ENCODE results near the gene PPP1R11. TPM values are rescaled to one million over a fixed set of nuclear protein-coding genes. Genes with fewer than 3 reads are reported as not detected.
"Not testable (repeated sequence)": the region's sequence is repeated elsewhere in the genome, so short reads cannot be mapped to it uniquely, and the experiment has no call there.

Gene PPP1R11
- total RNA-seq, 1 donor from 2014 or later = 22.7 TPM

DNA sequence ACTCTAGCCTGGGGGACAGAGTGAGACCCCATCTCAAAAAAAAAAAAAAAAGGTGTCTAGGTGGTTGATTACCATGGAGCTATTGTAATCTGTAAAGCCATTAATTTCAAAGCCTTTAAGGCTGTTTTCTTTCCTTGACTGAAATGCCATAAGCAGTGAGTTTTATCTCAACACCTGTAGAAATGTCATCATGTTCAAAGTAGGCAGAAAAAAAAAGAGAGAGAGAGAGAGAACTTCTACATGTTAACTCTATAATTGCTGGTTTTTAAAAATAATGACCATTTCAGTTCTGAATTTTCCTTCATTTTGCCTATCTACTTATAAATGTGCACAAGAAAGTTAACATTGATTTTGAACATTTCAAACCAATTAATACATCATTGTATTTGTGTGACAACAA, 35.6 kb upstream of the PPP1R11 start:
- Histone ChIP-seq H3K9ac (no peak overlapping the region), H3K9me3 (ENCODE audit: low read depth) (no peaks in the 10 kb centered on the region), H2AFZ (replicated peaks) (no peak overlapping the region), H3K36me3 (no peaks in the 10 kb centered on the region), H3K4me3 (no peak overlapping the region), H3K4me1 (no peaks in the 10 kb centered on the region), H3F3A (ENCODE audit: low read depth) (no peaks in the 10 kb centered on the region), H3K79me2 (ENCODE audit: low read depth) (no peaks in the 10 kb centered on the region), H4K20me1 (ENCODE audit: low read depth) (no peaks in the 10 kb centered on the region), H3K4me2 (no peak overlapping the region), H3K27ac (no peak overlapping the region), H3K27me3 (no peaks in the 10 kb centered on the region)
- TF ChIP-seq, protein P1, sequence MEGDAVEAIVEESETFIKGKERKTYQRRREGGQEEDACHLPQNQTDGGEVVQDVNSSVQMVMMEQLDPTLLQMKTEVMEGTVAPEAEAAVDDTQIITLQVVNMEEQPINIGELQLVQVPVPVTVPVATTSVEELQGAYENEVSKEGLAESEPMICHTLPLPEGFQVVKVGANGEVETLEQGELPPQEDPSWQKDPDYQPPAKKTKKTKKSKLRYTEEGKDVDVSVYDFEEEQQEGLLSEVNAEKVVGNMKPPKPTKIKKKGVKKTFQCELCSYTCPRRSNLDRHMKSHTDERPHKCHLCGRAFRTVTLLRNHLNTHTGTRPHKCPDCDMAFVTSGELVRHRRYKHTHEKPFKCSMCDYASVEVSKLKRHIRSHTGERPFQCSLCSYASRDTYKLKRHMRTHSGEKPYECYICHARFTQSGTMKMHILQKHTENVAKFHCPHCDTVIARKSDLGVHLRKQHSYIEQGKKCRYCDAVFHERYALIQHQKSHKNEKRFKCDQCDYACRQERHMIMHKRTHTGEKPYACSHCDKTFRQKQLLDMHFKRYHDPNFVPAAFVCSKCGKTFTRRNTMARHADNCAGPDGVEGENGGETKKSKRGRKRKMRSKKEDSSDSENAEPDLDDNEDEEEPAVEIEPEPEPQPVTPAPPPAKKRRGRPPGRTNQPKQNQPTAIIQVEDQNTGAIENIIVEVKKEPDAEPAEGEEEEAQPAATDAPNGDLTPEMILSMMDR (IDR thresholded peaks at IDR 0.05) = no peak
- no peak for TF ChIP-seq EZH2 (IDR thresholded peaks at IDR 0.05)
- no peak for TF ChIP-seq EZH2phosphoT487 (IDR thresholded peaks at IDR 0.05)
- Mint-ChIP-seq H3K36me3 (peaks cover 2% of the 10 kb centered on the region), H3K27ac (no peak overlapping the region), H3K4me1 (no peaks in the 10 kb centered on the region), H3K9me3 (no peaks in the 10 kb centered on the region), H3K4me3 (no peak overlapping the region), H3K27me3 (ENCODE audit: insufficient read depth, low read depth) (no peaks in the 10 kb centered on the region)
- DNase-seq (ENCODE audit: low spot score) = no peak

DNA sequence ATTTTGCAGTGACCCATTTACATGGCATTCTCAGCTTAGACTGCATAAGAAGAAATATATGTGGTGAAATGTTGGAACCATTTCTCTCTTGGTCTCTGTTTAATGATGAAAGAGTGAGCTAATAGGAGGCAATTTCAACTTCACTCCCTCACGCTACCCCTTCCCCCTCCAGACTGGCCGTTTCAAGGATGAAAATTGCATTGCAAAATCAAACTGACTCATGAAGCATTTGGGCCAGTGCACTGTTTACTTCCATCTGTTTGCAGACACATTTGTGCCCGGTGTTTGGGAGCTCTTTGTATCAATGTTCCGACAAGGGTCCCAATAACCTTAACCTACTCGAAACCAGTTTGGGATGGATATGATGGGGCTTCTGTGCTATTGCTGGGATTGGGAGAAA, 33.6 kb upstream of the PPP1R11 start:
- H3F3A ChIP-seq (ENCODE audit: low read depth); H3K4me3 Mint-ChIP-seq; H3K36me3 Mint-ChIP-seq; H3K36me3 ChIP-seq; H2AFZ ChIP-seq (replicated peaks); H4K20me1 ChIP-seq (ENCODE audit: low read depth); H3K27ac Mint-ChIP-seq; H3K4me2 ChIP-seq; H3K4me1 Mint-ChIP-seq; H3K9me3 Mint-ChIP-seq; H3K27me3 ChIP-seq; H3K4me1 ChIP-seq; H3K9ac ChIP-seq; H3K27ac ChIP-seq; H3K79me2 ChIP-seq (ENCODE audit: low read depth); DNase-seq (ENCODE audit: low spot score); H3K27me3 Mint-ChIP-seq (ENCODE audit: insufficient read depth, low read depth); H3K9me3 ChIP-seq (ENCODE audit: low read depth); H3K4me3 ChIP-seq: not testable (repeated sequence)

DNA sequence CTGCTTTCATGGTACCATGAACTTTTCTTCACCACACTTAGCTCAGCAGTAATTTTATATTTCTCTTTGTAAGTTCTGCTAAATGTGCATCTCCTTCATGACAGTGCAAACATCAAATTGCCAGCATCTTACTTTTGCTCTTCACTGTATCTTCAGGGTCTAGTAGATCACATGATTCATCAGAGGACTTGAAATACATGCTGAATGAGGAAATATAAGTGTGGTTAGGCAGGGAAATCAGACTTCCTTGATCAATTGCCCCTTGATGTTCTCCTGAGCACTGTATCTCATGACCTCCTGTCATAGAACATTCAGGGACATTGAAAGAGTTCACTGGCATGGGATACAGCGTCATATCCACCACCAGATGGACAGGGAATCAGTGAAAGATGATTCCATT, 31.2 kb upstream of the PPP1R11 start:
- Histone ChIP-seq H4K20me1 (ENCODE audit: low read depth) (no peaks in the 10 kb centered on the region), H3K79me2 (ENCODE audit: low read depth) (no peaks in the 10 kb centered on the region), H3F3A (ENCODE audit: low read depth) (no peaks in the 10 kb centered on the region), H3K9me3 (ENCODE audit: low read depth) (no peaks in the 10 kb centered on the region), H3K27me3 (no peaks in the 10 kb centered on the region), H3K36me3 (no peaks in the 10 kb centered on the region), H3K4me3 (no peak overlapping the region), H3K4me1 (no peaks in the 10 kb centered on the region), H3K9ac (no peak overlapping the region), H2AFZ (replicated peaks) (no peak overlapping the region), H3K27ac (no peak overlapping the region), H3K4me2 (no peak overlapping the region)
- H3K27ac Mint-ChIP-seq = no peak overlapping the region
- no peak for TF ChIP-seq EZH2phosphoT487 (IDR thresholded peaks at IDR 0.05)
- TF ChIP-seq, protein P1 (IDR thresholded peaks at IDR 0.05) = no peak
- no peaks in the 10 kb centered on the region for H3K27me3 Mint-ChIP-seq (ENCODE audit: insufficient read depth, low read depth)
- H3K9me3 Mint-ChIP-seq = no peaks in the 10 kb centered on the region
- H3K4me3 Mint-ChIP-seq = no peak overlapping the region
- no peaks in the 10 kb centered on the region for H3K4me1 Mint-ChIP-seq
- H3K36me3 Mint-ChIP-seq = no peaks in the 10 kb centered on the region
- no peak for DNase-seq (ENCODE audit: low spot score)

DNA sequence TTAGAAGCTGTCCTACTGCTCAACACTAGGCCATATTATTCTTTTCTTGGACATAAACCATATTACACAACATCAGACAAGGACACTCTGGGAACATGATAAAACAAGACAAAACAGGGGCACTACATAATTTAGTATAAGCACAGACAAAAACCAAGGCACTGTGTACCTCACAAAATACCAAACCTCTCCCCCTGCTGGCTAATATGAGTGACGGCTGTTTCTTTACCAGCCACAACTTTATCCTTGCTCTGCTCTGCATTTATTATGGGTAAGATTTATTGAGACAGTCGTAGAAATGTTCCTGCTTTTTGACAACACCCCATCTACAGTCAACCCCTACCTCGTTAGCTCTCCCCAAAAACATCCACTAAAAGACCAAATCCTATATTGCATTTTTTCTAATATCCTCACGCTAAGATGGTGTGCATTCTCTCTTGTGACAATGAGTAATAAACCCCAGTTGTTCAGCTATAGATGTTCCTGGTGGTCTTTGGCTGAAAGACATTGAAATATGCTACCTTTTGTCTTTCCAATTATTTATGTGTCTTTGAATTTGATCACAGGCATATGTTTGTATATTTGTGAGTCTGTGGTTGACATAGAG, 29.7 kb upstream of the PPP1R11 start:
- no peaks in the 10 kb centered on the region for H3K79me2 ChIP-seq (ENCODE audit: low read depth)
- H3K36me3 ChIP-seq = no peaks in the 10 kb centered on the region
- Mint-ChIP-seq H3K36me3 (no peaks in the 10 kb centered on the region), H3K27ac (no peak overlapping the region), H3K4me3 (no peak overlapping the region), H3K27me3 (ENCODE audit: insufficient read depth, low read depth) (no peaks in the 10 kb centered on the region), H3K9me3 (no peaks in the 10 kb centered on the region), H3K4me1 (no peaks in the 10 kb centered on the region)
- H4K20me1 ChIP-seq (ENCODE audit: low read depth) = no peaks in the 10 kb centered on the region
- H3K9me3 ChIP-seq (ENCODE audit: low read depth) = no peaks in the 10 kb centered on the region
- DNase-seq (ENCODE audit: low spot score) = peak; percentile 30
- no peak overlapping the region for H2AFZ ChIP-seq (replicated peaks)
- TF ChIP-seq EZH2phosphoT487 (IDR thresholded peaks at IDR 0.05) = no peak
- TF ChIP-seq, protein P1 (IDR thresholded peaks at IDR 0.05) = peak; percentile 55
- no peak overlapping the region for H3K27ac ChIP-seq
- no peak overlapping the region for H3K4me2 ChIP-seq
- no peaks in the 10 kb centered on the region for H3K27me3 ChIP-seq
- no peaks in the 10 kb centered on the region for H3K4me1 ChIP-seq
- H3K4me3 ChIP-seq = no peak overlapping the region
- no peaks in the 10 kb centered on the region for H3F3A ChIP-seq (ENCODE audit: low read depth)
- H3K9ac ChIP-seq = no peak overlapping the region

Measured in neural progenitor cell (in vitro differentiated cells).